Fibroblast of skin of left biceps (primary cell): ENCODE results near the gene UBE2E1.

ENCODE experiments used
- DNase-seq, 2 experiments: peaks; one replicate each; pipeline ENCODE4 v3.0.0-alpha.2; 2013; ENCODE audit warnings: low read depth in 2 of 2

Gene UBE2E1

GRCh38 chr3:23795096-23795495 lies 10.7 kb upstream of the UBE2E1 start:
- DNase-seq = no peak

GRCh38 chr3:23796518-23796917 lies 9.2 kb upstream of the UBE2E1 start:
- DNase-seq = no peak

- DNase-seq = no peak
These were observed 8.3 kb upstream of the UBE2E1 start for GRCh38 chr3:23797491-23797890.

GRCh38 chr3:23798456-23798855 lies 7.3 kb upstream of the UBE2E1 start:
- DNase-seq = no peak

- DNase-seq = no peak
These were observed 6.9 kb upstream of the UBE2E1 start for GRCh38 chr3:23798876-23799275.

- peak in 1 of 2 experiments; percentile 9 for DNase-seq
These were observed 5.0 kb upstream of the UBE2E1 start for GRCh38 chr3:23800731-23801130.

GRCh38 chr3:23804441-23805209 lies 1.1 kb upstream of the UBE2E1 start:
- DNase-seq = no peak

- DNase-seq = no peak
These were observed 534 bp upstream of the UBE2E1 start for GRCh38 chr3:23805210-23805632.

GRCh38 chr3:23806534-23807423 lies 1.0 kb downstream of the UBE2E1 start:
- DNase-seq = no peak

- no peak for DNase-seq
These were observed 1.8 kb downstream of the UBE2E1 start for GRCh38 chr3:23807424-23808015.

GRCh38 chr3:23808525-23808924 lies 2.8 kb downstream of the UBE2E1 start:
- no peak for DNase-seq

- no peak for DNase-seq
These were observed 3.5 kb downstream of the UBE2E1 start for GRCh38 chr3:23809294-23809693.

GRCh38 chr3:23809840-23810342 lies 4.1 kb downstream of the UBE2E1 start:
- no peak for DNase-seq

GRCh38 chr3:23810343-23811184 lies 4.8 kb downstream of the UBE2E1 start:
- DNase-seq = no peak

GRCh38 chr3:23811185-23811527 lies 5.4 kb downstream of the UBE2E1 start:
- DNase-seq = no peak

GRCh38 chr3:23811919-23812318 lies 6.2 kb downstream of the UBE2E1 start:
- DNase-seq = no peak

- DNase-seq = no peak
These were observed 10.1 kb downstream of the UBE2E1 start for GRCh38 chr3:23815879-23816278.

- no peak for DNase-seq
These were observed 11.0 kb downstream of the UBE2E1 start for GRCh38 chr3:23816721-23817120.

GRCh38 chr3:23817508-23818223 lies 11.9 kb downstream of the UBE2E1 start:
- no peak for DNase-seq

- no peak for DNase-seq
These were observed 14.0 kb downstream of the UBE2E1 start for GRCh38 chr3:23819599-23820360.
